GM23338 (cell line): Measurements from ENCODE around the gene ZNF511. TPM values are rescaled to one million over a fixed set of nuclear protein-coding genes. Genes with fewer than 3 reads are reported as not detected.

Experiments
- ATAC-seq: fragments of 200-7000 bp; cut with Tn5 transposase; 3 replicates; pipeline ENCODE4 v1.9.1; 2020
- DNase-seq: peaks from one replicate; pipeline ENCODE4 v3.0.0-alpha.2; 2015; ENCODE audit warnings: low spot score
- H2AFZ ChIP-seq: fragments of 200-600 bp; sonication (generic); 2 replicates; pipeline ENCODE4 v1.8.0; 2016; ENCODE audit warnings: antibody characterized with exemption, mild to moderate bottlenecking, moderate library complexity
- H3F3A ChIP-seq: fragments of 200-600 bp; sonication (generic); replicated peaks from 2 replicates; pipeline ENCODE4 v1.8.0; 2017; ENCODE audit warnings: antibody characterized with exemption, mixed run types, low read depth
- H3K27ac ChIP-seq: fragments of 200-600 bp; sonication (generic); 2 replicates; pipeline ENCODE4 v1.6.1; 2016; ENCODE audit warnings: low read depth
- H3K27me3 ChIP-seq: fragments of 200-600 bp; sonication (generic); 2 replicates; pipeline ENCODE4 v1.8.0; 2016; ENCODE audit warnings: mild to moderate bottlenecking, mixed run types, moderate library complexity; ENCODE audit not compliant: insufficient read depth
- H3K36me3 ChIP-seq: fragments of 200-600 bp; sonication (generic); 2 replicates; pipeline ENCODE4 v1.8.0; 2016; ENCODE audit warnings: mild to moderate bottlenecking; ENCODE audit not compliant: insufficient read depth
- H3K4me1 ChIP-seq: fragments of 200-600 bp; sonication (generic); 2 replicates; pipeline ENCODE4 v1.8.0; 2016; ENCODE audit warnings: mild to moderate bottlenecking, moderate library complexity; ENCODE audit not compliant: insufficient read depth
- H3K4me2 ChIP-seq: fragments of 200-600 bp; sonication (generic); 2 replicates; pipeline ENCODE4 v1.7.1; 2017; ENCODE audit warnings: mixed run types
- H3K4me3 ChIP-seq: fragments of 200-600 bp; sonication (generic); 2 replicates; pipeline ENCODE4 v1.6.1; 2016; ENCODE audit warnings: mixed run types
- H3K79me2 ChIP-seq: fragments of 200-600 bp; sonication (generic); replicated peaks from 2 replicates; pipeline ENCODE4 v1.8.0; 2017; ENCODE audit warnings: mild to moderate bottlenecking; ENCODE audit not compliant: insufficient read depth
- H3K9me2 ChIP-seq: fragments of 200-600 bp; sonication (generic); 2 replicates; pipeline ENCODE4 v1.8.0; 2017; ENCODE audit not compliant: insufficient read depth
- H4K20me1 ChIP-seq: fragments of 200-600 bp; sonication (generic); replicated peaks from 2 replicates; pipeline ENCODE4 v1.8.0; 2017; ENCODE audit warnings: mild to moderate bottlenecking; ENCODE audit not compliant: insufficient read depth
- H3K27ac Mint-ChIP-seq: 2 replicates; pipeline ENCODE4 v1.8.0; 2020; ENCODE audit warnings: inconsistent platforms, mild to moderate bottlenecking, moderate library complexity, mixed read lengths
- H3K27me3 Mint-ChIP-seq: 3 replicates; pipeline ENCODE4 v1.8.0; 2022; ENCODE audit warnings: low read depth, mild to moderate bottlenecking, moderate library complexity, mixed read lengths, inconsistent platforms; ENCODE audit not compliant: insufficient read depth, poor library complexity
- H3K36me3 Mint-ChIP-seq: 3 replicates; pipeline ENCODE4 v1.8.0; 2021; ENCODE audit warnings: low read depth, mild to moderate bottlenecking, inconsistent platforms, moderate library complexity, mixed read lengths
- H3K4me1 Mint-ChIP-seq: 3 replicates; pipeline ENCODE4 v1.8.0; 2020; ENCODE audit warnings: mild to moderate bottlenecking, inconsistent platforms, mixed read lengths
- H3K4me3 Mint-ChIP-seq: 3 replicates; pipeline ENCODE4 v1.8.0; 2021; ENCODE audit warnings: moderate library complexity, mild to moderate bottlenecking, inconsistent platforms, mixed read lengths
- H3K9me3 Mint-ChIP-seq: 3 replicates; pipeline ENCODE4 v1.8.0; 2020; ENCODE audit warnings: moderate library complexity, mild to moderate bottlenecking, inconsistent platforms, mixed read lengths
- EZH2 ChIP-seq: fragments of 200-600 bp; sonication (generic); IDR thresholded peaks from one replicate; pipeline ENCODE4 v1.8.0; 2017; ENCODE audit warnings: antibody characterized with exemption, mild to moderate bottlenecking, low read depth; ENCODE audit not compliant: unreplicated experiment
- EZH2phosphoT487 ChIP-seq: fragments of 200-600 bp; sonication (generic); IDR thresholded peaks from one replicate; pipeline ENCODE4 v1.8.1; 2018; ENCODE audit warnings: antibody characterized with exemption; ENCODE audit not compliant: unreplicated experiment
- JUNB ChIP-seq: IDR thresholded peaks from one replicate; pipeline ENCODE4 v1.6.1; 2016; ENCODE audit warnings: antibody characterized with exemption; ENCODE audit not compliant: unreplicated experiment
- NANOG ChIP-seq: IDR thresholded peaks from 2 replicates; pipeline ENCODE4 v1.6.1; 2016; ENCODE audit warnings: antibody characterized with exemption, borderline replicate concordance
- POLR2AphosphoS5 ChIP-seq: IDR thresholded peaks from 2 replicates; pipeline ENCODE4 v1.6.1; 2016; ENCODE audit warnings: antibody characterized with exemption, low read depth
- ZNF331 ChIP-seq: fragments of 250-450 bp; sonication (Bioruptor Pico); IDR thresholded peaks from 2 replicates; pipeline ENCODE4 v1.5.0; 2020; ENCODE audit warnings: low read depth, mild to moderate bottlenecking, moderate library complexity
- polyA plus RNA-seq: library from polyadenylated mRNA; unstranded; fragments of >200 nt; fragmentation: Nextera tagmentation; extraction: Ambion mirVana; gene quantifications from 2 replicates; pipeline ENCODE4 v1.2.1, GENCODE V29; 2016
- total RNA-seq: library from RNA; depleted of rRNA; stranded (reverse); fragments of >200 nt; shearing (Covaris generic); gene quantifications from 2 replicates; pipeline ENCODE4 v1.2.3, GENCODE V29; 2014
- TF ChIP-seq, protein P1 (sequence below), 2 experiments: fragments of 200-600 bp in 1 of 2; sonication (generic) in 1 of 2; conservative IDR thresholded peaks; 2 replicates each; pipeline versions ENCODE4 v1.5.1 to v1.6.1; 2016 to 2017; ENCODE audit warnings: antibody characterized with exemption in 2 of 2, low read depth in 2 of 2, mild to moderate bottlenecking in 2 of 2, moderate library complexity in 1 of 2
- TF ChIP-seq, protein P2 (sequence below): IDR thresholded peaks from 2 replicates; pipeline ENCODE4 v1.6.1; 2016; ENCODE audit warnings: antibody characterized with exemption
- TF ChIP-seq, protein P3 (sequence below): fragments of 250-450 bp; sonication (Bioruptor Pico); IDR thresholded peaks from 2 replicates; pipeline ENCODE4 v1.5.0; 2020; ENCODE audit warnings: mild to moderate bottlenecking, moderate library complexity

ZNF511 gene
- total and polyA plus RNA-seq, 2 experiments from 2014 or later, result 41.3 to 104 TPM

DNA sequence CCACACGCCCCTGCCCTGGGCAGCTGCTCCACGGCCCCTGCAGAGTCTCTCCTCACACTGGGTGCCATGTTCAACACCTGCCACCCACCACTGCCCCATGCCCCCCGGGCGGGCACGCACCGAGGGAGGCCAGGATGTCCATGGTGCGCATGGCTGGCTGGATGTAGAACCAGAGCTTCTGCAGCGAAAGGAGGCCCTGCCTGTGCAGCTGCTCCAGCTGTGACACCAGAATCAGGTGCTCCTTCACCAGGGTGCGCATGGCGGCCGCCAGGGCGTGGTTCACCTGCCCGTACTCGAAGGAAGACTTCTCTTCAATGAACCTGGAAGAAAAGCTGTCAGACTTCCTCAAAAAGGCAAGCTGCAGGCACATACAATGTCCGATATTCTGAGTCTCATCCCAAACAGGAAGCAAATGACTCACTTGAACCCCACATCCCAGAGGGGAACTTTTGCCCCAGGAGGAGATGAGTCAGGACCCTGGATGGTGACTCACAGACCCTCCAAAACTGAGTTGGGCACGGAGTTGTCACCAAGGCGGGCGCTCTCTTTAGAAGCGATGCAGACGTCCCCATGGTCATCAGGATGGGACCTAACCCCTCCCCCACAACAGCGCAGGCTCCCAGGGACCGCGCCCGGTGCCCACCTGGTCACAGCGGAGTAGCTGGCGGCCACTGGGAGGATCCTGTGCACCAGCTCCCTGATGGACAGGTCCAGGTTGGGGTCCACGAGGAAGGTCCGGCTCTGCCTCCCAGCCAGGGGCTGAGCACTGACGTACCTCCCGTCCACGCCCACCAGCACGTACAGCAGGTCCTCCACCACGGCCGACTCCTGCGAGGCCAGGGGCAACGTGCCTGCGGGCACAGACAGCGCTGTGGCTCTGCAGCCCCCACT is 15.6 kb upstream of the ZNF511 start (continued):
- TF ChIP-seq, protein P1, sequence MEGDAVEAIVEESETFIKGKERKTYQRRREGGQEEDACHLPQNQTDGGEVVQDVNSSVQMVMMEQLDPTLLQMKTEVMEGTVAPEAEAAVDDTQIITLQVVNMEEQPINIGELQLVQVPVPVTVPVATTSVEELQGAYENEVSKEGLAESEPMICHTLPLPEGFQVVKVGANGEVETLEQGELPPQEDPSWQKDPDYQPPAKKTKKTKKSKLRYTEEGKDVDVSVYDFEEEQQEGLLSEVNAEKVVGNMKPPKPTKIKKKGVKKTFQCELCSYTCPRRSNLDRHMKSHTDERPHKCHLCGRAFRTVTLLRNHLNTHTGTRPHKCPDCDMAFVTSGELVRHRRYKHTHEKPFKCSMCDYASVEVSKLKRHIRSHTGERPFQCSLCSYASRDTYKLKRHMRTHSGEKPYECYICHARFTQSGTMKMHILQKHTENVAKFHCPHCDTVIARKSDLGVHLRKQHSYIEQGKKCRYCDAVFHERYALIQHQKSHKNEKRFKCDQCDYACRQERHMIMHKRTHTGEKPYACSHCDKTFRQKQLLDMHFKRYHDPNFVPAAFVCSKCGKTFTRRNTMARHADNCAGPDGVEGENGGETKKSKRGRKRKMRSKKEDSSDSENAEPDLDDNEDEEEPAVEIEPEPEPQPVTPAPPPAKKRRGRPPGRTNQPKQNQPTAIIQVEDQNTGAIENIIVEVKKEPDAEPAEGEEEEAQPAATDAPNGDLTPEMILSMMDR (conservative IDR thresholded peaks at IDR 0.05; ENCODE audit: low read depth in 2 of 2), result no peak
- no peak for TF ChIP-seq ZNF331 (CRISPR knock-in tag)

DNA sequence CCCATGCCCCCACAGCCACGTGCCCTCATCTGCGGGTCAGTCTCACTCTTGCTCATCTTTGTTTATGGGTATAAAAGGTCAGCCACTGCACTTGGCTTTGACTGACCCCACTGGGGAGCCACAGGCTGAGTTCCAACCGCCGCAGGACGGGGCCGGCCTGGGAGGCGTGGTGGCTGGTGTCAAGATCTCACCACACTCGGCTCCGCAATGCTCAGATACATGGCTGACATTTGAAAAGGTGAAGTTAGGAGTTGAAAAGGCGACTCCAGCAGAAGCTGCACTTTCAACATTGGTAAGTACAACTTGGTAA is 14.9 kb upstream of the ZNF511 start:
- Histone ChIP-seq H3K27ac (no peak overlapping the region), H4K20me1 (no peaks in the 10 kb centered on the region; the same call in 1 of the 2 replicates), H3K36me3 (peaks cover 6% of the 10 kb centered on the region; the same call in 1 of the 2 replicates), H2AFZ (no peak overlapping the region), H3K79me2 (no peaks in the 10 kb centered on the region), H3K27me3 (no peaks in the 10 kb centered on the region), H3K9me2 (no peaks in the 10 kb centered on the region), H3K4me2 (no peak overlapping the region), H3F3A (no peaks in the 10 kb centered on the region), H3K4me1 (no peaks in the 10 kb centered on the region), H3K4me3 (no peak overlapping the region)
- TF ChIP-seq JUNB (no peak), EZH2phosphoT487 (no peak)
- TF ChIP-seq, protein P2, sequence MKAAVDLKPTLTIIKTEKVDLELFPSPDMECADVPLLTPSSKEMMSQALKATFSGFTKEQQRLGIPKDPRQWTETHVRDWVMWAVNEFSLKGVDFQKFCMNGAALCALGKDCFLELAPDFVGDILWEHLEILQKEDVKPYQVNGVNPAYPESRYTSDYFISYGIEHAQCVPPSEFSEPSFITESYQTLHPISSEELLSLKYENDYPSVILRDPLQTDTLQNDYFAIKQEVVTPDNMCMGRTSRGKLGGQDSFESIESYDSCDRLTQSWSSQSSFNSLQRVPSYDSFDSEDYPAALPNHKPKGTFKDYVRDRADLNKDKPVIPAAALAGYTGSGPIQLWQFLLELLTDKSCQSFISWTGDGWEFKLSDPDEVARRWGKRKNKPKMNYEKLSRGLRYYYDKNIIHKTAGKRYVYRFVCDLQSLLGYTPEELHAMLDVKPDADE, result no peak
- Mint-ChIP-seq H3K36me3 (peaks cover 62% of the 10 kb centered on the region), H3K27me3 (peaks cover 7% of the 10 kb centered on the region), H3K4me1 (no peaks in the 10 kb centered on the region), H3K27ac (no peak overlapping the region), H3K4me3 (no peak overlapping the region), H3K9me3 (no peaks in the 10 kb centered on the region)
- ATAC-seq (no peak), DNase-seq (no peak)

DNA sequence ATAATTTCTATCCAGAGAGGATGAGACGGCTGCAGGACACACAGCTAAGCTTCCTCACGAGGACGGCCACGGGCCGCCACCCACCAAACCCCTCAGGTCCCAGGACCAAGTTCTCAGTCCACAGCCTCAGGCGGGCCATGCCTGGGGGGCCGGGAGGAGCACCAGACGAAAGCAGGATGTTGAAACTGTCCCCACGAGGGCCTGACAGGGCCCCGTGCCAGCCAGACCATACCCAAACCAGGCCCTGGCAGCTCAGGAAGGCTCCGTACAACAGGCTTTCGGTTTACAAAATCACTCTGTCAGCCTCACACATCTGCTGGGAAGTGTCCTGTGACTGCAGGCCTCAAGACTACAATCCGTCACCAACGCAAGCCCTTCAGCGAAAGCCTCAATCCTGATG is 14.5 kb upstream of the ZNF511 start:
- Mint-ChIP-seq H3K4me3 (no peak overlapping the region), H3K36me3 (peaks cover 62% of the 10 kb centered on the region), H3K27ac (no peak overlapping the region), H3K9me3 (no peaks in the 10 kb centered on the region), H3K27me3 (peaks cover 6% of the 10 kb centered on the region), H3K4me1 (no peaks in the 10 kb centered on the region)
- H3K4me2 ChIP-seq, result no peak overlapping the region
- no peaks in the 10 kb centered on the region for H3F3A ChIP-seq
- H3K4me1 ChIP-seq, result no peaks in the 10 kb centered on the region
- H3K27ac ChIP-seq, result no peak overlapping the region
- DNase-seq (no peak), ATAC-seq (no peak)
- H3K36me3 ChIP-seq, result peaks cover 9% of the 10 kb centered on the region
- no peaks in the 10 kb centered on the region for H3K79me2 ChIP-seq
- no peaks in the 10 kb centered on the region; the same call in 1 of the 2 replicates for H4K20me1 ChIP-seq
- no peaks in the 10 kb centered on the region for H3K27me3 ChIP-seq
- H3K4me3 ChIP-seq, result no peak overlapping the region
- H2AFZ ChIP-seq, result no peak overlapping the region
- no peaks in the 10 kb centered on the region for H3K9me2 ChIP-seq
- TF ChIP-seq EZH2phosphoT487, result no peak
- no peak for TF ChIP-seq ZNF331 (CRISPR knock-in tag)
- no peak for TF ChIP-seq POLR2AphosphoS5
- no peak for TF ChIP-seq EZH2
- TF ChIP-seq NANOG, result no peak
- TF ChIP-seq, protein P3, sequence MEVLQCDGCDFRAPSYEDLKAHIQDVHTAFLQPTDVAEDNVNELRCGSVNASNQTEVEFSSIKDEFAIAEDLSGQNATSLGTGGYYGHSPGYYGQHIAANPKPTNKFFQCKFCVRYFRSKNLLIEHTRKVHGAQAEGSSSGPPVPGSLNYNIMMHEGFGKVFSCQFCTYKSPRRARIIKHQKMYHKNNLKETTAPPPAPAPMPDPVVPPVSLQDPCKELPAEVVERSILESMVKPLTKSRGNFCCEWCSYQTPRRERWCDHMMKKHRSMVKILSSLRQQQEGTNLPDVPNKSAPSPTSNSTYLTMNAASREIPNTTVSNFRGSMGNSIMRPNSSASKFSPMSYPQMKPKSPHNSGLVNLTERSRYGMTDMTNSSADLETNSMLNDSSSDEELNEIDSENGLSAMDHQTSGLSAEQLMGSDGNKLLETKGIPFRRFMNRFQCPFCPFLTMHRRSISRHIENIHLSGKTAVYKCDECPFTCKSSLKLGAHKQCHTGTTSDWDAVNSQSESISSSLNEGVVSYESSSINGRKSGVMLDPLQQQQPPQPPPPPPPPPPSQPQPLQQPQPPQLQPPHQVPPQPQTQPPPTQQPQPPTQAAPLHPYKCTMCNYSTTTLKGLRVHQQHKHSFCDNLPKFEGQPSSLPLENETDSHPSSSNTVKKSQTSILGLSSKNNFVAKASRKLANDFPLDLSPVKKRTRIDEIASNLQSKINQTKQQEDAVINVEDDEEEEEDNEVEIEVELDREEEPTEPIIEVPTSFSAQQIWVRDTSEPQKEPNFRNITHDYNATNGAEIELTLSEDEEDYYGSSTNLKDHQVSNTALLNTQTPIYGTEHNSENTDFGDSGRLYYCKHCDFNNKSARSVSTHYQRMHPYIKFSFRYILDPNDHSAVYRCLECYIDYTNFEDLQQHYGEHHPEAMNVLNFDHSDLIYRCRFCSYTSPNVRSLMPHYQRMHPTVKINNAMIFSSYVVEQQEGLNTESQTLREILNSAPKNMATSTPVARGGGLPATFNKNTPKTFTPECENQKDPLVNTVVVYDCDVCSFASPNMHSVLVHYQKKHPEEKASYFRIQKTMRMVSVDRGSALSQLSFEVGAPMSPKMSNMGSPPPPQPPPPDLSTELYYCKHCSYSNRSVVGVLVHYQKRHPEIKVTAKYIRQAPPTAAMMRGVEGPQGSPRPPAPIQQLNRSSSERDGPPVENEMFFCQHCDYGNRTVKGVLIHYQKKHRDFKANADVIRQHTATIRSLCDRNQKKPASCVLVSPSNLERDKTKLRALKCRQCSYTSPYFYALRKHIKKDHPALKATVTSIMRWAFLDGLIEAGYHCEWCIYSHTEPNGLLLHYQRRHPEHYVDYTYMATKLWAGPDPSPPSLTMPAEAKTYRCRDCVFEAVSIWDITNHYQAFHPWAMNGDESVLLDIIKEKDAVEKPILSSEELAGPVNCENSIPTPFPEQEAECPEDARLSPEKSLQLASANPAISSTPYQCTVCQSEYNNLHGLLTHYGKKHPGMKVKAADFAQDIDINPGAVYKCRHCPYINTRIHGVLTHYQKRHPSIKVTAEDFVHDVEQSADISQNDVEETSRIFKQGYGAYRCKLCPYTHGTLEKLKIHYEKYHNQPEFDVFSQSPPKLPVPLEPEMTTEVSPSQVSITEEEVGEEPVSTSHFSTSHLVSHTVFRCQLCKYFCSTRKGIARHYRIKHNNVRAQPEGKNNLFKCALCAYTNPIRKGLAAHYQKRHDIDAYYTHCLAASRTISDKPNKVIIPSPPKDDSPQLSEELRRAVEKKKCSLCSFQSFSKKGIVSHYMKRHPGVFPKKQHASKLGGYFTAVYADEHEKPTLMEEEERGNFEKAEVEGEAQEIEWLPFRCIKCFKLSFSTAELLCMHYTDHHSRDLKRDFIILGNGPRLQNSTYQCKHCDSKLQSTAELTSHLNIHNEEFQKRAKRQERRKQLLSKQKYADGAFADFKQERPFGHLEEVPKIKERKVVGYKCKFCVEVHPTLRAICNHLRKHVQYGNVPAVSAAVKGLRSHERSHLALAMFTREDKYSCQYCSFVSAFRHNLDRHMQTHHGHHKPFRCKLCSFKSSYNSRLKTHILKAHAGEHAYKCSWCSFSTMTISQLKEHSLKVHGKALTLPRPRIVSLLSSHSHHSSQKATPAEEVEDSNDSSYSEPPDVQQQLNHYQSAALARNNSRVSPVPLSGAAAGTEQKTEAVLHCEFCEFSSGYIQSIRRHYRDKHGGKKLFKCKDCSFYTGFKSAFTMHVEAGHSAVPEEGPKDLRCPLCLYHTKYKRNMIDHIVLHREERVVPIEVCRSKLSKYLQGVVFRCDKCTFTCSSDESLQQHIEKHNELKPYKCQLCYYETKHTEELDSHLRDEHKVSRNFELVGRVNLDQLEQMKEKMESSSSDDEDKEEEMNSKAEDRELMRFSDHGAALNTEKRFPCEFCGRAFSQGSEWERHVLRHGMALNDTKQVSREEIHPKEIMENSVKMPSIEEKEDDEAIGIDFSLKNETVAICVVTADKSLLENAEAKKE (CRISPR knock-in tag), result no peak
